GM10847 (cell line): ENCODE measurements around the gene KRT33A.

Source experiments
- POLR2A ChIP-seq: IDR thresholded peaks from 2 replicates; pipeline ENCODE4 v1.6.1; 2011; ENCODE audit not compliant: insufficient read length; ENCODE audit errors: extremely low read depth

The KRT33A gene

DNA sequence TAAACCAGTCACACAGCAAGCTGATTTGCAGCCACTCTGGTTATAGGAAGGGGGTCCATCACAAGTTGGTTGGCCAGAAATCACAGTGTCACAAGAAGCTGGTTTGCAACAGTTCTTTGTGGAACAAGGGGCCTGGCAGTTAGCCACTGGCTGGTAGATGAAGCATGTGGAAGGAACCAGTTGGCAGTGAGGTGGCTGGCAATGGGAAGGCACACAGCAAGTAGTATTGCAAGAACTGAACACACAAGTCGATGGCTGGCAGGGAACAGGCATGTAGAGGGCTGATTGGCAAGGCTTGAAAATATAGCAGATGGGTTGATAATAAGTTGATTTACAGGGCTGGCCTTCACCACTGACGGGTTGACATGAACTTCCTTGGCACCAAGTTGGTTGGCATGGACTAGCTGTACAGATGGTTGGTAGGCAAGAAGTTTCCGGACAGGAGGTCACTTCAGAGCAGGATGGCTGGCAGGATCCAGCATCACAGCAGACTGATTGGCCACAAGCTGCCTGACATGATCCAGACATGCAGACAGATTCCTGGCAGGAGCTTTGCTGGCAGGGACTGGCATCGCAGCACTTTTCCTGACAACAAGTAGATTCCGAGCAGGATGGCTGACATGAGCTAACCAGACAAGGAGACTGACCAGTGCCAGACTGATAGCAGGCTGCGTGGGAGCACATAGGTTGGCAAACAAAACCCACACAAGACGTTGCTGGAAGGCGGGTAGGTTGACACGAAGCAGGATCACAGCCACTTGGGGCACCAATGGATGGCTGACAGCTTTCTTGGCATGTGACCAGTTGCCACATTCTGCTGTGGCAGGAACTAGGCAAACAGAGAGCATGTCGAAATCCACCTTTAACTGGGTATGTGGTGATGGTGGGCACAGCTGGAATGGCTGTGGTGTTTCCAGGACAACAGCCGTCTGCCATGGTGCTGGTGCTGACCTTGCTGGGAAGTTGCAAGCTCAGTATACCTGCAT, 48.4 kb downstream of the KRT33A start, which contains the start of gene KRTAP29-1:
Gene KRTAP29-1 (minus strand): TSS at position 936 of the 986 bp plus-strand sequence. CDS start 0 bp downstream, at position 936.
- TF ChIP-seq POLR2A = no peak

DNA sequence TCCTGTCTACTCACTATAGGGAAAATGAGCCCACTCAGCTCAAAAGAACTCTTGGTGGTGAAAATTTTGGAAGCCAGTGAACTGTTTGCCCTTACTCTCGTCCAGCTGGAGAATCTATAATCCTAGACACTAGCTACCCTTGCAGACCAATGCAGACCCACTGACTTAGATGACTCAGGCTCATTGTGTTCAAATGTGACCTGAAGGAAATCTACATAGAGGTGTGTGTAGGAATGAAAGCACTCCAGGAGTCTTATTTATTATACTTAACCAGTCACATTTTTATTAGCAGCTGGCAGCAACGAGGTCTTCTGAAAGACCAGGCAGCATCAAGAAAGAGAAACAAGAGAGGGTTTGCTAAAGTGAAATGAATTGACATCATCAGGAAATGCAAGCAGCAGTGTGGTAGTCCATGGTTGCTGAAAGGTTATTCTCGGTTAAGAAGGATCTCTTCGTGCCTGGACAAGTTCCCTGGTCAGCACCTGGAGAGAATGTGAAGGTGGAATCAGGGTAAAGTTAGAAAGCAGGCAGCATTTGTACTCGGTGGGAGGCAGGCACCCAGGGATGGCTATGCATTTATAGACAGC, 49.3 kb downstream of the KRT33A start:
- TF ChIP-seq POLR2A = no peak

DNA sequence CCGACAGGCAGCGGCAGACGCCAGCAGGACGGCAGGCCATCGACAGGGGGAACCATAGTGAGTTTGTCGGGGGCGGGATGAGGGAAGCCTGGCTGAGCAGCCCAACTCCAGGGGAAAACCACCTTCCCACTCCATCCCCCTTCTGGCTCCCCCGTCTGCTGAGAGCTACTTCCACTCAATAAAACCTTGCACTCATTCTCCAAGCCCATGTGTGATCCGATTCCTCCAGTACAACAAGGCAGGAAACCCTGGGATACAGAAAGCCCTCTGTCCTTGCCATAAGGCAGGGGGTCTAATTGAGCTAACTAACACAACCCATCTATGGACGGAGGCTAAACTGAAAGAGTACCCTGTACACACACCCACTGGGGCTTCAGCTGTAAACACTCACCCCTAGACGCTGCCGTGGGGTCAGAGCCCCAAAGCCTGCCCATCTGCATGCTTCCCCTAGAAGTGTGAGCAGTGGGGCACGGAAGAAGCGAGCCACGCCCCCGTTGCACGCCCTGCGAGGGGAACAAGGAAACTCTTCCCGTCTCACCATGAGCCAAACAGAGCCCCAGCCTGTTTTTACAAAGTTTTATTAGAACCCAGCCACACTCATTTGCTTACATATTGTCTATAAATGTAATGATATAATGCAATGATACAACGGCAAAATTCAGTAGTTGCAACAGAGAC, 52.0 kb downstream of the KRT33A start:
- no peak for TF ChIP-seq POLR2A

DNA sequence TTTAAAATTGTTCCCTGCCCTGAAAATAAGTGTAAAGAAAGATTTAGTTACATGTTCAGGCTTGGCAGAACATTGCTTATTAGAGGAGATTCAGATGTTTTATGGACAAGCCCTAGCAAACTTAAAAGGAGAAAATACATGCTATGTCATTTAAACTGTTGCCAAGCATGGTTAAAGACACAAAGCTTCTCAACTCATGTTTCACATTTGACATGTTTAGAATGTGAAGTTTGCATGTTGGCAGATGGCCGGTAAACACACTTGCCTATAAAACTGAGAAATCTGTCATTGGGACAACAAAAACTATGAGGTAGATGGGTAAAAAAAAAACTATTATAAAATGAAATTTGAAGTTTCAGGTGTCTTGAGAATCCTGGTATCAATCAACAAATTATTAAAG, 53.8 kb downstream of the KRT33A start:
- no peak for TF ChIP-seq POLR2A
